Renal cortex interstitium (tissue), 11 donors: ENCODE results near the gene COG2. TPM values are rescaled to one million over a fixed set of nuclear protein-coding genes. Genes with fewer than 3 reads are reported as not detected.

Experiments used
- DNase-seq, 11 donors: peaks; one replicate each; pipeline ENCODE4 v3.0.0-alpha.2; 2013; ENCODE audit warnings: low read depth in 9 of 11, low spot score in 4 of 11; ENCODE audit errors: extremely low read depth in 1 of 11
- polyA plus RNA-seq, 3 donors: library from polyadenylated mRNA; unstranded; fragments of 120-200 nt; gene quantifications; one replicate each; pipeline ENCODE4 v1.2.1, GENCODE V29; 2013; ENCODE audit not compliant: insufficient read length in 3 of 3

Gene COG2
- polyA plus RNA-seq, 3 donors: 32.0 to 40.4 (median 33.1) TPM

DNA sequence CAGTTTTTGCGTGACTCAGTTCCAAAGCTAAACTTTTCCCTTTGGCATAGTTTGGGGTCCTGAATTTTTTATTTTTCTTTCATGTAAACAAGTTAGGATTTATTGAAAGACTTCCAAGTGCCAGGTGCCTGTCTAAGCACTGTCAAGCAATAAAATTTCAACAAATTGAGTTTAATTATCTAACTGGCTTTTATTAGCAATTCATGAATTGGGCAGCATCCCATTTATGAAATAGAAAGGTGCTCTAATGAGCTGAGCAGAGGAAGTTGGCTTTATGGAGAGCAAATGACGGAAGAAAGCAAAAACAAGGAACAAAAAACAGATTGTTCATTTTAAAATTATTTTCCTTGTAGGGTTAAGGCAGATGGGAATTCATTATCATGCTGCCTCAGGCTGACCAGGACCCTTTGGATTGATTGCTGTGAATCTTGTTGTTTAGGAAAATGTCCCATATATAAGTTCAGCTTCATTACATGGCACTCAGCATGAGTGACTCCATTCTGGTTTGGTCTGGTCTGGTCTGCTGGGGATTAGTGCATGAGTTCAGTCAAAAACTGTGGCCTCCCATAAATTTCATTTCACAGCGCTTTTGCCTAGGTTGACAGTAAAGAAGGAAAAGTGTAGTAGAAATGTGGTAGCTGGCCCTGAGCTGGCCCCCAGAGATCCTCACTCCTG, 21.5 kb upstream of the COG2 start:
- DNase-seq: no peak

DNA sequence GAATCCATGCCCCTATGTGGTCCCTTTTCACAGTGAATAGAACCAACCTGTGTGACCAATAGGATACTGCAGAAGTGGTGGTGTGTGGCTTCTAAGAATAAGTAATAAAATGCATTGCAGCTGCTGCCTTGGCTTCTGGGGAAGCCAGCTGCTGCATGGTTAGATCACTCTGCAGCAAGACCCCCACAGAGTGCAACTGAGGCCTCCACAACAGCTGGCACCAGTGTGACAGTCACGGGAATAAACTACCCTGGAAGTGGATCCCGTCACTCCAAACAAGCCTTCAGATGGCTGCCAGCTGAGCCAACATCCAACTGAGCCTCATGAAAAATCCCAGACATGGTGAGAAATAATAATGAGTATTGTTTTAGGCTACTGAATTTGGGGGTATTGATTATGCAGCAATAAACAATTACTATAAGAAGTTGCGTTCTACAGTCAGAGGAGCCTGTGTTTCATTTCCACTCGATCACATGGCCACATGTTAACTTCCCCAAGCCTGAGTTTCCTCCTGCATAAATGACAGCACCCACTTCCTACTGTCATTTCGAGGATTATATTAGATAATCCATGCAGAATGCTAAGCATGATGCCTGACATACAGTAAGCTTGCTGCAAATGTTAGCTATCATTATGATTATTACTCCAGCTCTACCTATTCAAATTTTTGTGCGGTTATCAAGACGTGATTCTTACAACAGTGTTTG, 20.8 kb upstream of the COG2 start:
- no peak for DNase-seq

DNA sequence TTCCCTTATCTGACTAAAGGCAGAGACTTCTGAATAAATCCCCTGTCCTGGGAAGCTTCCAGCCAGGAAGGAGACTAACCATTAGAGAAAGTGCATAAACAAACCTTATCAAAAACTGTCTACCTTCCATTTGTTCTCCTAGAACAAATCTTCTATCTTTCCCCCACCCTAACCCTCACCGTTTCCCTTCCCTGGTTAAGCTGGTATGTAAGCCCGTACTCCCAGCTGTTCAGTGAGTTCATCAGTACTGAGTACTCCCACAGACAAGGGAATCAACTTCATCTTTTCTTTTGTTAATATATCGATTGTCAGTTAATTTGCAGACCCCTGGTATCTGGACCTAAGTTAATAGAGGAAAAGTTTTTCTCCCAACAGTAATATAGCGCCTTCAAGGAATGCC, 20.1 kb upstream of the COG2 start:
- DNase-seq: no peak

DNA sequence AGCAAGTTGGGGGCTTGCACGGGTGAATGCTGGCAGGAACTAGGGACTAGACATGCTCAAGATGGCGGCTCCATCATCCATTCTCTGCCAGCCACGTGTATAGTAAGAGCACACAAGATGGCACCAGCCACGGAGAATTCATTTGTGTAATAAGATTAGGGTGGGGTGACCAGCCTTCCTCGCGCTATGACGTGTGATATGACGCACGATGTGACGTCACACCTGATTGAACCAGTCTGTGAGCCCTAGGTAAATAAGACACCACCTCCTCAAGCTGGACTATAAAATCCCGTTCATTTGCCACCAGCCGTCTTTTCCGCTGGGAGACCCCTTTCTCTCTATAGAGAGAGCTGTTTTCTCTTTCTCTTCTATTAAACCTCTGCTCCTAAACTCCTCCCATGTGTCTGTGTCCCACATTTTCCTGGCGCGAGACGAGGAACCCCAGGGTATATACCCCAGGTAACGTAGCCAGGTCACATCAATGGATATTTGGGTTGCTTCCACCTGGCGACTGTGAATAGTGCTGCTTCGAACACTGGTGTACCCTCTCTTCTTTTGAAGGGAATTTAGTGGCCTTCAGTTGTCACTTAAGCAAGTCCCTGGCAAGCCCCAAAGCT, 18.1 kb upstream of the COG2 start:
- no peak for DNase-seq

- no peak for DNase-seq
These were observed 16.0 kb upstream of the COG2 start for GRCh38 chr1:230626232-230626631.

GRCh38 chr1:230627767-230628166, 14.5 kb upstream of the COG2 start:
- no peak for DNase-seq

- no peak for DNase-seq
These were observed 12.8 kb upstream of the COG2 start for GRCh38 chr1:230629511-230629910.

DNA sequence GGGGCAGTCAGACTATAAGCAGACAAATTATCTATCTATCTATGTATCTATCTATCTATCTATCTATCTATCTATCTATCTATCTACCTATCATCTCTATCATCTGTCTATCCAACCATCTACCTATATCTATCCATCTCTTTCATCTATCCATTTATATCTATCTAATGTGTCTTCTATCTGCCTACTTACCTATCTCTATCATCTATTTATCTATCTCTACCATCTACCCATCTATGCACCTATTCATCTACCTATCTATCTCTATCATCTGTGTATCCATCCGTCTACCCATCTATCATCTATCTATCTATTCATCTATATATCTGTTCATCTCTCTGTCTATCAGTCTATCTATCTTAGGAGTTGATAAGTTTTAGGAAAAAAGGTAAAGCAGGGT, 10.8 kb upstream of the COG2 start:
- DNase-seq: no peak

- peak in 4 of 11 donors; percentile 12 to 28 (median 20) for DNase-seq
These were observed 9.9 kb upstream of the COG2 start for GRCh38 chr1:230632273-230632873.

DNA sequence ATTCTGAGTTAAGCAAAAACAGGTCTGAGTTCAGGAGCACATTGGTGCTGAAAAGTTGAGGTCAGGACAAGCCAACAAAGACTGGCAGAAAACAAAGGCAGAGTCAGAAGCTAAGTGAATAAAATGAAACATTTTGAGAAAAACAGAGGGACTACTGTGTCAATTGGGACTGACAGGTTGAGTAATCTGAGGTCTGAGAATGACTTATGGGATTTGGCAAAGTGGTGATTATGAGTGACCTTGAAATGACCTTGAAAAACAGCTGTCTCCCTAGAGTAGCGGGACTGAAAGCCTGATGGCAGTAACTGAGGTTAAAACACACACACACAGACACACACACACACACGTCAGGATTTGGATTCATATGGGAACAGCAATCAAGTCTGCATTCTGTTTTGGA, 8.8 kb upstream of the COG2 start:
- no peak for DNase-seq

GRCh38 chr1:230634384-230634783, 7.9 kb upstream of the COG2 start:
- no peak for DNase-seq

DNA sequence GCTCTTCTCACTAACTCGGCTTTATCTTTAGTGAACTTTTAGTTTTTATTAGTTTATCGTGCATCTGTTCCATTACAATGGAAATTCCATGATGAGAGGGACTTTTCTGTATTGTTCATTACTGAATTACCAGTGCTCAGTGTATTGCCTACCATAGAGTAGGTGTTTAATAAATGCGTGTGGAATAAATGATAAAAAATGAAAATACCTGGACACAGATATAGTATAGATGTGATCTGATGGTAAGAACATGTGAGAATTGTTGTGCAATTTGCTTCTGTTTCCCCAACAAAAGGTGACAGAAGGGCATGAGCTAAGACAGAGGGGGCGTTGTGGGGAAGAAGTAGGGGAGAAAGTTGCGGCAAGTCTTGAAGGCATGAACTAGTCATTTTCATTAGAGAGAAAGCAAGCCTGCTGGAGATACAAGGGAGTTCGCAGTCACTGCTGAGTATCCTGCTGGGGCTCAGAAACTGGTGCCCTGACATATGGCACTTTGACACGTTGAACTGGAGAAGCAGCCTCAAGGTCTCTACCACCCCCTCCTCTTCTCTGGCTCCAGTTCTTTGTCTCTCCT, 5.6 kb upstream of the COG2 start:
- no peak for DNase-seq

DNA sequence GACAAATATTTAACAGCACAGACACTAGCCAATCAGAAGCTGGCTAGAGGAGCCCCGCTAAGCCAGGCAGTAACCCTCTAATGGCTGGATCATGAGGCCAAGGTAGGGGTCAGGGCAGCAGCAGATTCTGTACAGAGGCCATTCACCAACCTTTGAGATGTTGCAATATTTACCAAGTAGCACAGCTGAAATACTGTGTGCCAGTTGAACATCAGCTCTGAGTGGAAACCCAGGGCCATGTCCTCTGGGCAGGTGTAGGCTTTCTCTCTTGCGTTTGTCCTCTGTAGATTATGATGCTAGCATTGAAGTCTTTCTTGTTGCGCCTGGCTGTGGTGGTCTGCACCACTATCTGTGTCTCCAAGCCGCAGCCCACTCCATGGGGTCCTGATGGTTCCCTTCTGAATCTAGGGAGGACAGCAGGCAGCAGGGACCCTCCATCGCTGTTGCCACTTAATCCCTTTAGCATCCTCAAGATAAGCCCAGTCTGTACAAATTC, 2.5 kb upstream of the COG2 start:
- no peak for DNase-seq

GRCh38 chr1:230641346-230641745, 935 bp upstream of the COG2 start:
- no peak for DNase-seq

GRCh38 chr1:230641900-230642262, 400 bp upstream of the COG2 start:
- no peak for DNase-seq

- no peak for DNase-seq
These were observed 1.6 kb downstream of the COG2 start for GRCh38 chr1:230643908-230644307.

- DNase-seq: no peak
These were observed 4.5 kb downstream of the COG2 start for GRCh38 chr1:230646710-230647302.

DNA sequence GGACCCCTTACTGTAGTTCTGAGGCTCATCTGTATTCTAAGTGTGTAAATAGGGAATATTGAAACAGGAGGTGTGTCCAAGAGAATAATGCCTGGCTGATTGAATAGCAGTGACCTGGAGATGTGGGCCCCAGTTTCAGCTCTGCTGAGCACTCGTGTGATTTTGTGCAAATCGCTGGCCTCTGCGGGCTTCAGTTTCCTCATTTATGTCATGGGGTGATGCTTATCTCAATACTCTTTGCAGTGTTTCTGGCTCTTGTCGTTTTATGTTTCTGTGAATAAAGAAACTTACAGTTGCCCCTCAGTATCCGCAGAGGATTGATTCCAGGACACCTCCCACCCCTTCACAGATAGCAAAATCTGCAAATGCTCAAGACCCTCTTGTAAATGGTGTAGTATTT, 5.0 kb downstream of the COG2 start:
- DNase-seq: no peak

GRCh38 chr1:230648114-230648513, 5.8 kb downstream of the COG2 start:
- DNase-seq: no peak
